PC-3 (cell line): ENCODE data around the gene ADGRG6.

Source experiments
- CTCF ChIP-seq: fragments of 300-600 bp; sonication (generic); conservative IDR thresholded peaks from 2 replicates; pipeline ENCODE4 v1.5.1; 2017; ENCODE audit warnings: antibody characterized with exemption, low read depth, mild to moderate bottlenecking, low read length
- EZH2 ChIP-seq: fragments of 300-600 bp; sonication (generic); IDR thresholded peaks from one replicate; pipeline ENCODE4 v1.6.1; 2017; ENCODE audit warnings: antibody characterized with exemption, mild to moderate bottlenecking, low read length; ENCODE audit not compliant: unreplicated experiment
- EZH2phosphoT487 ChIP-seq: fragments of 300-600 bp; sonication (generic); IDR thresholded peaks from 2 replicates; pipeline ENCODE4 v1.6.1; 2018; ENCODE audit warnings: mild to moderate bottlenecking, antibody characterized with exemption, low read length, borderline replicate concordance

GRCh38 chr6:142386657-142387056, 84.8 kb downstream of the ADGRG6 start:
- TF ChIP-seq EZH2 (no peak), CTCF (no peak), EZH2phosphoT487 (no peak)
